ENCODE results near the gene ZBED6. TPM values are rescaled to one million over a fixed set of nuclear protein-coding genes. Genes with fewer than 3 reads are reported as not detected.

The ZBED6 gene
- total RNA-seq, 1 experiment from 2014 or later: 35.6 TPM

DNA sequence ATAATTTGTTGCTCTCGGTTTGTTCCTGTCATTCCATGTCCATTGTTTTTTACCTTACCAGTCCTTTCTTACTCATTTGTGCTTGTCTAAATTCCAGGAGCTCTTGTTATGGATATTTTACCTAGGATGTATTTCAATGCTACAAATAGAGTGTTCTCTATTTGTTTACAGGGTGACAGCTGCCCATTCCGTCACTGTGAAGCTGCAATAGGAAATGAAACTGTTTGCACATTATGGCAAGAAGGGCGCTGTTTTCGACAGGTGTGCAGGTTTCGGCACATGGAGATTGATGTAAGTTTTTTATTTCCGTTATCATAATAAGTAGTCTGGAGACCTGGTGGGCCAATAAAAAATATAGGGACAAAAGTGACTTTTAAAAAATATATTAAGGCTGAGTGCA is 23.0 kb downstream of the ZBED6 start:
- Mint-ChIP-seq H3K27me3 (ENCODE audit: unreplicated experiment) (no peaks in the 10 kb centered on the region), H3K4me1 (ENCODE audit: low read depth, unreplicated experiment) (no peaks in the 10 kb centered on the region), H3K27ac (ENCODE audit: unreplicated experiment) (no peak overlapping the region), H3K4me3 (ENCODE audit: low read depth, unreplicated experiment) (no peak overlapping the region), H3K36me3 (ENCODE audit: insufficient read depth, unreplicated experiment) (peaks cover 86% of the 10 kb centered on the region), H3K9me3 (ENCODE audit: low read depth, unreplicated experiment) (no peaks in the 10 kb centered on the region)
- TF ChIP-seq, protein P1, sequence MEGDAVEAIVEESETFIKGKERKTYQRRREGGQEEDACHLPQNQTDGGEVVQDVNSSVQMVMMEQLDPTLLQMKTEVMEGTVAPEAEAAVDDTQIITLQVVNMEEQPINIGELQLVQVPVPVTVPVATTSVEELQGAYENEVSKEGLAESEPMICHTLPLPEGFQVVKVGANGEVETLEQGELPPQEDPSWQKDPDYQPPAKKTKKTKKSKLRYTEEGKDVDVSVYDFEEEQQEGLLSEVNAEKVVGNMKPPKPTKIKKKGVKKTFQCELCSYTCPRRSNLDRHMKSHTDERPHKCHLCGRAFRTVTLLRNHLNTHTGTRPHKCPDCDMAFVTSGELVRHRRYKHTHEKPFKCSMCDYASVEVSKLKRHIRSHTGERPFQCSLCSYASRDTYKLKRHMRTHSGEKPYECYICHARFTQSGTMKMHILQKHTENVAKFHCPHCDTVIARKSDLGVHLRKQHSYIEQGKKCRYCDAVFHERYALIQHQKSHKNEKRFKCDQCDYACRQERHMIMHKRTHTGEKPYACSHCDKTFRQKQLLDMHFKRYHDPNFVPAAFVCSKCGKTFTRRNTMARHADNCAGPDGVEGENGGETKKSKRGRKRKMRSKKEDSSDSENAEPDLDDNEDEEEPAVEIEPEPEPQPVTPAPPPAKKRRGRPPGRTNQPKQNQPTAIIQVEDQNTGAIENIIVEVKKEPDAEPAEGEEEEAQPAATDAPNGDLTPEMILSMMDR (IDR thresholded peaks at IDR 0.05; ENCODE audit: unreplicated experiment): no peak
- intact Hi-C loops (cut with micrococcal nuclease; ENCODE audit: unreplicated experiment): no loop called here
- CTCF ChIA-PET: no interaction called here
- DNase-seq: no peak
- no TSS peak for BruUV-seq (replicated peaks)

DNA sequence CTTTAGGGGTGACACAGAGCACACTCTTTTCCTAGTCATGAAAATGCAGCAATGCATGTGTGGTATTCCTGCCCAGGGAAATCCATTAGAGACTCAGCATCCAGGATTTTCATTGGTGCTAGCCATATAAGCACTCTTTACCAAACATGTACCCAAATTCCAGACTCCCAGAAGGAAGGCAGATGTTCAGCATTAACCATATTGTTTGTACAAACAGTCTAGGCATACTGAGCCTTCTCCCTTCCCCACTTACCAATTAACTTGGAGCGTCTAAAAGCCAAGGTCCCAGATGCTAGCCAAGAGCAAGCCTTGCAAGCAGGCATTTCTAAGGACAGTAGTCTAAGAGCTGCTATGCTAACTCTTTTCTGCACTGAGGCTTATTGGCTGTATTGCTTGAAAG is 27.9 kb downstream of the ZBED6 start:
- Mint-ChIP-seq H3K4me3 (ENCODE audit: low read depth, unreplicated experiment) (no peak overlapping the region), H3K9me3 (ENCODE audit: low read depth, unreplicated experiment) (no peaks in the 10 kb centered on the region), H3K4me1 (ENCODE audit: low read depth, unreplicated experiment) (no peaks in the 10 kb centered on the region), H3K36me3 (ENCODE audit: insufficient read depth, unreplicated experiment) (peaks cover 84% of the 10 kb centered on the region), H3K27ac (ENCODE audit: unreplicated experiment) (no peak overlapping the region), H3K27me3 (ENCODE audit: unreplicated experiment) (no peaks in the 10 kb centered on the region)
- intact Hi-C loops (cut with micrococcal nuclease; ENCODE audit: unreplicated experiment): no loop called here
- TF ChIP-seq, protein P1 (IDR thresholded peaks at IDR 0.05; ENCODE audit: unreplicated experiment): no peak
- CTCF ChIA-PET: interaction anchor here (1.1 kb wide), 1 partner anchor 18 kb away, joined by 3 read pairs; no protein-coding TSS in a partner anchor
- no TSS peak for BruUV-seq (replicated peaks)
- no peak for DNase-seq

DNA sequence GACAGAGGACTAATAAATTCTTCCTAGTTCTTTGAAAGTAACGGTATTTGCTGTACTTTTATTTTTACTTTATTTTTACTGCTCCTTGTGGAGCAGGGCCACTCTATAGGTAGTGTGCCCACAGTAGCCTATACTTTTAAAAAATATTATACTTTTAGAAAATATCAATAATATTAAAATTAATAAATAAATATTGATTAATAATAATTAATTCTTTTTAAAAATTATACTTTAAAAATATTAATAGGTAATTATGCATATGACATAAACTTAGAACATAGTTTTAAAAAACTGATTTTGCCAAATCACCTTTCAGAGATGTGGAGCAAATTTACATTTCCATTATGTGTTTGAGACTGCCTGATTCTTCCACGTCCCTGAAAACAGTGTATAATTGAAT is 30.8 kb downstream of the ZBED6 start:
- CTCF ChIA-PET: no interaction called here
- no peaks in the 10 kb centered on the region for H3K4me1 Mint-ChIP-seq (ENCODE audit: low read depth, unreplicated experiment)
- TF ChIP-seq, protein P1 (IDR thresholded peaks at IDR 0.05; ENCODE audit: unreplicated experiment): no peak
- no peaks in the 10 kb centered on the region for H3K27me3 Mint-ChIP-seq (ENCODE audit: unreplicated experiment)
- H3K36me3 Mint-ChIP-seq (ENCODE audit: insufficient read depth, unreplicated experiment): peaks cover 84% of the 10 kb centered on the region
- no peak overlapping the region for H3K4me3 Mint-ChIP-seq (ENCODE audit: low read depth, unreplicated experiment)
- BruUV-seq (replicated peaks): no TSS peak
- DNase-seq: no peak
- no peak overlapping the region for H3K27ac Mint-ChIP-seq (ENCODE audit: unreplicated experiment)
- intact Hi-C loops (cut with micrococcal nuclease; ENCODE audit: unreplicated experiment): no loop called here
- H3K9me3 Mint-ChIP-seq (ENCODE audit: low read depth, unreplicated experiment): no peaks in the 10 kb centered on the region

DNA sequence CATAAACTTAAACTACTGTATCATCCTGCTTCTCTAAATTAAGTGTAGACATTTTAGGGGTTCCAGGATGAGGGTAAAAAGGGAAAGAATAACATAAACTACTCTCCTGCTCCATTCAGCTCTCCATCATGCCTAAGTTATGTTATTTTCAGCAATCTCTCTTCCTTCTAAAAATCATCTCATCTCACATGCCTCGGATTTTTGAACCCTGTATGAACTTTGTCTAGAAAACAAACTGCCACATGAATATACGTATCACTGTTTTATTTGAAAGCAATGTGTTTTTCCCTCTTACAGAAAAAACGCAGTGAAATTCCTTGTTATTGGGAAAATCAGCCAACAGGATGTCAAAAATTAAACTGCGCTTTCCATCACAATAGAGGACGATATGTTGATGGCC is 32.6 kb downstream of the ZBED6 start:
- Mint-ChIP-seq H3K36me3 (ENCODE audit: insufficient read depth, unreplicated experiment) (peaks cover 81% of the 10 kb centered on the region), H3K4me3 (ENCODE audit: low read depth, unreplicated experiment) (no peak overlapping the region)

More for the DNA sequence above, 32.6 kb downstream of the ZBED6 start:
- DNase-seq: no peak
- H3K27ac Mint-ChIP-seq (ENCODE audit: unreplicated experiment): no peak overlapping the region
- intact Hi-C loops (cut with micrococcal nuclease; ENCODE audit: unreplicated experiment): no loop called here
- CTCF ChIA-PET: no interaction called here
- no TSS peak for BruUV-seq (replicated peaks)
- H3K4me1 Mint-ChIP-seq (ENCODE audit: low read depth, unreplicated experiment): no peaks in the 10 kb centered on the region
- H3K27me3 Mint-ChIP-seq (ENCODE audit: unreplicated experiment): no peaks in the 10 kb centered on the region
- TF ChIP-seq, protein P1 (IDR thresholded peaks at IDR 0.05; ENCODE audit: unreplicated experiment): no peak
- H3K9me3 Mint-ChIP-seq (ENCODE audit: low read depth, unreplicated experiment): no peaks in the 10 kb centered on the region

Data from Calu3 (cell line).